HG02588 (cell line): ENCODE data around the gene PSMD1.

Source experiments
- ATAC-seq: cut with Tn5 transposase; IDR thresholded peaks from one replicate; pipeline ENCODE4 v1.9.1; 2021; ENCODE audit warnings: mild to moderate bottlenecking, moderate library complexity; ENCODE audit not compliant: unreplicated experiment

The PSMD1 gene

GRCh38 chr2:231110551-231110950 lies 53.9 kb downstream of the PSMD1 start:
- no peak for ATAC-seq

GRCh38 chr2:231111987-231112386 lies 55.3 kb downstream of the PSMD1 start:
- no peak for ATAC-seq

- ATAC-seq = no peak
These were observed 56.8 kb downstream of the PSMD1 start for GRCh38 chr2:231113489-231113888.

- no peak for ATAC-seq
These were observed 59.0 kb downstream of the PSMD1 start for GRCh38 chr2:231115651-231116050.

GRCh38 chr2:231117148-231117547 lies 60.5 kb downstream of the PSMD1 start:
- ATAC-seq = no peak

GRCh38 chr2:231117922-231118613 lies 61.4 kb downstream of the PSMD1 start:
- ATAC-seq = no peak

- ATAC-seq = no peak
These were observed 61.9 kb downstream of the PSMD1 start for GRCh38 chr2:231118614-231118942.

- no peak for ATAC-seq
These were observed 66.8 kb downstream of the PSMD1 start for GRCh38 chr2:231123362-231123898.

- ATAC-seq = no peak
These were observed 68.3 kb downstream of the PSMD1 start, which contains the start of gene HTR2B for GRCh38 chr2:231124838-231125568. HTR2B (minus strand) TSS chr2:231125042; CDS start chr2:231123764, 1,278 bp downstream.

- no peak for ATAC-seq
These were observed 69.5 kb downstream of the PSMD1 start for GRCh38 chr2:231126123-231126522.

- ATAC-seq = no peak
These were observed 70.8 kb downstream of the PSMD1 start for GRCh38 chr2:231127480-231127879.

GRCh38 chr2:231127936-231128335 lies 71.3 kb downstream of the PSMD1 start:
- no peak for ATAC-seq

GRCh38 chr2:231128541-231128940 lies 71.9 kb downstream of the PSMD1 start:
- ATAC-seq = no peak

- ATAC-seq = no peak
These were observed 72.5 kb downstream of the PSMD1 start for GRCh38 chr2:231129216-231129615.

GRCh38 chr2:231130336-231131056 lies 73.8 kb downstream of the PSMD1 start:
- no peak for ATAC-seq

GRCh38 chr2:231132129-231132528 lies 75.5 kb downstream of the PSMD1 start:
- no peak for ATAC-seq

GRCh38 chr2:231133365-231134099 lies 76.9 kb downstream of the PSMD1 start:
- ATAC-seq = no peak

GRCh38 chr2:231134910-231135655 lies 78.4 kb downstream of the PSMD1 start:
- no peak for ATAC-seq

GRCh38 chr2:231138699-231139098 lies 82.0 kb downstream of the PSMD1 start:
- ATAC-seq = no peak

GRCh38 chr2:231139796-231140195 lies 83.1 kb downstream of the PSMD1 start:
- ATAC-seq = no peak
